Sigmoid colon (tissue), 4 donors: ENCODE measurements around the gene INPP5F.
"Not testable (repeated sequence)": the region's sequence is repeated elsewhere in the genome, so short reads cannot be mapped to it uniquely, and the experiment has no call there.

ENCODE experiments used
- CTCF ChIP-seq, 4 experiments: fragments of 450-650 bp in 3 of 4; fragments of 200-600 bp in 1 of 4; IDR thresholded peaks; one replicate each; pipeline ENCODE4 v1.5.1; 2016 to 2019; ENCODE audit warnings: antibody characterized with exemption in 4 of 4, mild to moderate bottlenecking in 3 of 4, moderate library complexity in 2 of 4
- POLR2AphosphoS5 ChIP-seq, 4 donors: sonication (generic); formaldehyde crosslinking; IDR thresholded peaks; one replicate each; pipeline ENCODE4 v1.6.1; 2017; ENCODE audit warnings: antibody characterized with exemption in 4 of 4

GRCh38 chr10:119773041-119773440, 47.2 kb downstream of the INPP5F start:
- TF ChIP-seq POLR2AphosphoS5, CTCF (IDR thresholded peaks at IDR 0.05): not testable (repeated sequence)
